Fibroblast of the conjunctiva (primary cell): Measurements from ENCODE around the gene DYRK1A.
"Not testable (repeated sequence)": the region's sequence is repeated elsewhere in the genome, so short reads cannot be mapped to it uniquely, and the experiment has no call there.

ENCODE experiments used
- DNase-seq: peaks from one replicate; pipeline ENCODE4 v3.0.0-alpha.2; 2010; ENCODE audit warnings: low read depth

Gene DYRK1A

DNA sequence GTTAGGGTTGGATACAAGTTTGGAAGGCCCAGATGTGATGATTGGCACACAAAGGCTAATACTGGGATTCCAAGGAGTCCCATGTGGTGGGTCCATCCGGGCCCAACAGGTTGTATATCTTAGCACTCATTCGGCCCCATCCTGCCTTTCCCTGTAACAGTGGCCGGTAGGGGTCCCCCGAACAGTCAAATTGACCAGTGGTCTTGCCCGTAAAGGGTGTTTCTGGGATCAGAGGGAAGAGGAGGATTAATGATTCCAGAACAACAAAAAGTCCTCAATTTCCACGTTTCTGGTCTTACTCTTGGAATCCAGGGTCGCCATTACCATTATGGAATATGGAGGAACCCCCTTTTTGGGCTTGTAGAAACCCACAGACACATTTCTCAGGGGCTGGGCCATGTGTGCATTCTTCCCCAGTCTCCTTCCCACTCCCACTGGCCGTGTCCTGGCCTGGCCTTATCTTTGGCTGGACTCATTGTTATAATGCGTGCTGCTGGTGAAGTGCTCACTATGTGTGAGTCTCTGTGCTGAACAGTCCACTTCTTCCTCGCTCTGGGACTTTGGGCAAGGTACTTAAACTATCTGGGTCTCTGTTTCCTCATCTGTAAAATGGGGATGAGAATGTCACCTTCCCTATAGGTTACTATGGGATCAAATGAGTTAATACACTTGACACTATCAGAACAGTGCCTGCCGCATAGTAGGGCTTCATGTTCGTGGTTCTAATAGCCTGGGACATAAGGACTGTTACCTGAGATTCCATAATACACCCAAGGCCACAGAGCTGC, 161.8 kb downstream of the DYRK1A start:
- DNase-seq: no peak

DNA sequence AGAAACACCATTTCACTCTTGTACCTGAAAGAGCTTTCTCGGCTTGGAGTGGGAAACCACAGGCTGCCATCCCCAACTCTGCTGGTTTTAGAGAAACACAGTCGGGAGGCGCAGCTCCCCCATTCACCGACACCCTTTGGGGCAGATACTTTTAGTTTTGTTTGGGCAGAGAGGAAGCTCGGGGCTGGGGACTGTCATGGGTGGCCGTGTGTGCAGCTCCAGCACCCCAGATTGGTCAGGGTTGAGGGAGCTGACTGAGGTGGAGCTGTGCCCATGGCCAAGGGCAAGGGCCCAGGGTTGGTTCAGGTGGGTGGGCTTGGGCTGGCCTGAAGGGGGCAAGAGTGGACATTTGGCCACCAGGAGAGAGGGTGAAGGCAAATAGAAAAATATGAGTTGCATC, 163.1 kb downstream of the DYRK1A start:
- no peak for DNase-seq

DNA sequence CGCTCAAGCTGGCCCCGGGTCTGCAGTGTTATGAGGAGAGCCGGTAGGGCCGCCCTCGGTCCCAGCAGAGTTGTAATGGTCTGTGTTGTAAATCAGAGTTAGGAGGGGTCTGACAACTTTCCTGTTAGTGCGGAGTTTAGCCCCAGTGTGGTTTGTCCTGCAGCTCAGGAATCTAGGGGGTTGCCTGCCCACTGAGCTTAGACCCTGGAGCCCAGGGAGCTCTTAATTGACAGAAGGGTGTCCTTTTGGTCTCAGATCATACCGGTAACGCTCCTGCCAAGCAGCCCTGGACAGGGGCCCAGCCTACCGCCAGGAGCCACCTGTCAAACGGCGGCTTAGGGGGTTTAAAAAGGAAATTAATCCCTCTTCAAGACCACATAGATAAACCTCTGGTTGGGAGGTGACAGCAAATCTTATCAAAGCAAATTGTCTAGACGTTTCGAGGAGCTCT, 164.4 kb downstream of the DYRK1A start:
- no peak for DNase-seq

DNA sequence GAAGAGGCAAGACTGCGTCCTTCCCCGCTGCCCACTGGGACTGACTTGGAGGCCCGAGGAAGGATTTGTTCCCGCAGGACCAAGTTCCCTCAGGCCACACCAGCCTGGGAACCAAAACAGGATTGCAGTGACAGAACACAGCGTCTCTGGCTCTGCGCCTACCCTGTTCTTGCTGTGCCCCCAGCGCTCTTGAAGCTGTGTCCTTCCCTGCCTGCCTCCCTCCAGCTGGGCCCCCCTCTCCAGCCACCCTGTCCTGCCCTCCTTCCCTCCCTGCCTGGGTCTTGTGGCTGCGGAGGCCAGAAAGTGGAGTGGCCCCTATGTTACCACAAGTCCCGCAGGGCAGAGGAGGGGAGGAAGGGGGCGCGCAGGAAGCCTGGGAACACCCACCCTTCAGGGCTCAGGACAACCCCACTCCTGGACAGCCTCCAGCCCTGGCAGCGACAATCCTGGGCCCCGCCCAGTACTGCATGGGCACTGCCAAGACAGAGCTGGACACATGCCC, 164.9 kb downstream of the DYRK1A start:
- no peak for DNase-seq

DNA sequence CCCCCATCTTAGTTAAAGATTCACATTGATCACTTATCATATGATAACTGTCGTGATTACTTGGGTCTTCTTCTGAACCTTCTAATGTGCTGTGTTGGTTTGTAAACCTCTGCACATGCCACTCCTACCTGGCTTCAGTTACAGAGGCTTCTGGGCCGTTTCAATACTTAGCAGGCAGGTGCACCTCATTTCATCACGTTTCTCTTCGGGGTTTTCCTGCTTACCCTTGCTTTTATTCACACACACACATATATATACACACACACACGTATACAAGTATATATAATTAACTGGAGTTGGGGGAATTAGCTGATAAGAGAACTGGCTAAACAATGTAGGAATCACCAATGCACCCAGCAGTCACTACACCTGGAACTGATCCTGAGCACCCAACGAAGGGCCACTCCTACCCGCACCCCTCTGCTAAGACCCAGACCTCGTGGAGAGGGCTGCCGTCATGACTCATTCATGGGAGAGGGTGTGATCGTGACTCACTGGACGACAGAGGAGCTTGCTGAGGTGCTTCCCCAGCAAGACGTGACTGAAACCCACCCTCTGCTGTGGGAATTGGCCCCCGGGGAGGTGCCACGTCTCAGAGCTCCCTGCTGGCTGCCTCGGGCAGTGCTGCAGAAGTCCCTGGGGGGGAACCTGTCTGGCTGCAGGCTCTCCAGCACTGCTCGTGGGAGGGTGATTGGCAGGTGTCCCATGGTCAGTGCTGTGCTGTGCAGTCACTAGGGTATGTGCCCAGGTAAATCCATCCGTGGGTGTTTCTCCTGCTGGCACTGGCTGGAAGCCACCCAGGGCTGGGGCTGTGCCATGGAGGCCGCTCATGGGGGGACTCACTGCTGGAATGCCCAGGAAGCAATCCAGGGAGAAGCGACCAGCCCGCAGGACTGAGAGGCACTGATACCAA, 166.6 kb downstream of the DYRK1A start:
- no peak for DNase-seq

DNA sequence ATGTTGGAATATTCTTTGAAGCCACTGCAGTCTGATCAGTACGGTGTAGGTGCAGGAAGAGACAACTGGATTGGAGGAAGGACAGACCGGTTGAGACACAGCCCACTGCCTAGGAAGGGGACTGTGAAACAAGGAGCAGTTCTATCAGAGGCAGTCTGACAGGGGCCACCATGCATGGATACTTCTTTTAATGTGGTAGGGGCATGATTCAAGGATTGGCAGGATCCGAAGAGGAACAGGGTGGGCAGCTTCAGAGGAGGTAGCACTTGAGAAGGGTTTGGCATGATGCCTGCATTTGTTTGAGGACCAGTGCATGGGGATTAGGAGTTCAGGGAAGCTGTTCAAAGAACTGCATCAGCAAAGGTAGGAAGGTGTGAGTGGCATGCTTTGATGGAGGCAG, 167.9 kb downstream of the DYRK1A start:
- DNase-seq: no peak

DNA sequence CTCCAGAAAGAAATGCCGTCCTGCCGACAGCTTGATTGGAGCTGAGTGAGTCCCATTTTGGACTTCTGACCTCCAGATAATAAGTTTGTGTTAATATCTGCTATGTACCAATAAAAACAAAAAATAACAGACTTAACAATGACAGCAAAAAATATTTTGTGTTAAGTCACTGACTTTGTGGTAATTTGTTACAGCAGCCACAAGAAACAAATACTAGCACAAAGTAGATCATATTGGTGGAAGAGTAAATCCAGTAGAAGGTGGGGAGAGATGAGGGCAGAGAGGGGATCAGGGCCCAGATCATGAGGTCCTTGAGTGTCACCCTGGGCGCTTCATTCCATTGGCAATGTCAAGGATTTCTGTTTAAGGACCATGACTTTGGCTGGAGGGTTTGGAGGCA, 168.6 kb downstream of the DYRK1A start:
- DNase-seq: no peak

DNA sequence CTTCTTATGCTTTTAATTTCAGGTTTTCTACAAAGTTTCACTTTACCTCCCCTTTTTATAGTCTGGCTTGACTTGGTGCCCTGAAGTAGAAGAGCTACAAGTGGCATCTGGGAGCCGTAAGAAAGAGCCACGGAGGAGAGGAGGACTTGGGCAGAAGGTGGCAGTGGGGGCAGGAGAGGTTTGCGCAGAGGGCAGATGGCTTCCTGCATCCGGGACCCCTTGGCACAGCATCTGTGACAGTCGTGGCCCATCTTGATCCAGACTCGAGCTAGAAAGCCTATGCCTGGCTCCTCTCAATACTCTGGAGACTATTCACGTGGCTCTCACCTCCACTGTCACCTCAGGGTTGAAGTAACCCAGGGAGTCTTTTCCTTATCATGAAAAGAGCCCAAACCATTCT, 169.1 kb downstream of the DYRK1A start:
- DNase-seq: no peak

DNA sequence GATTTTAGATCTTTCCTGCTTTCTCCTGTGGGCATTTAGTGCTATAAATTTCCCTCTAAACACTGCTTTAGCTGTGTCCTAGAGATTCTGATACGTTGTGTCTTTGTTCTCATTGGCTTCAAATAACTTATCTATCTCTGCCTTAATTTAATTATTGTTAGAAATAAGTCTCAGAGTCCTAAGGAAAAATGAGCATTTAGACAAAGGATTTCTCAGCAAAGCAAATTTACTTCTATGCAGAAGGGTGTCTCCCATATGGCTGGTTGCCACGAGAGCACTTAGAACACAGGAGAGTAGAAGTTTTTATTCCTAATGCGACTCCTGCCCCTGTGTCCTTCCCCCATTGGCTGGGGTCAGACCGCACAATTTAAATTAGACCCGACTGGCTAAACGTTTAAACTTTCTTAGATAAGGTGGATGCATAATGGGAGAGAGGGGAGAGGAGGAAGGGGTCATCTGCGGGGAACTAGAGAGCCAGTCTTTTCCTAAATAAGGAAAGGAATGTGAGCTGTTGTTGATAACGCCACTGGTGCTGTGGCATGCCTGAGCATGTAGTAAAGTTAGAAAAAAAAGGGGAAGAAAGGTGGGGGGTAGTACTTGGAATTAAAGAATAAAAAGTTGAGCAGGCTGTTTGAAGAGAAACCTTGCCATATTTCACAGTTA, 170.2 kb downstream of the DYRK1A start:
- DNase-seq: no peak

DNA sequence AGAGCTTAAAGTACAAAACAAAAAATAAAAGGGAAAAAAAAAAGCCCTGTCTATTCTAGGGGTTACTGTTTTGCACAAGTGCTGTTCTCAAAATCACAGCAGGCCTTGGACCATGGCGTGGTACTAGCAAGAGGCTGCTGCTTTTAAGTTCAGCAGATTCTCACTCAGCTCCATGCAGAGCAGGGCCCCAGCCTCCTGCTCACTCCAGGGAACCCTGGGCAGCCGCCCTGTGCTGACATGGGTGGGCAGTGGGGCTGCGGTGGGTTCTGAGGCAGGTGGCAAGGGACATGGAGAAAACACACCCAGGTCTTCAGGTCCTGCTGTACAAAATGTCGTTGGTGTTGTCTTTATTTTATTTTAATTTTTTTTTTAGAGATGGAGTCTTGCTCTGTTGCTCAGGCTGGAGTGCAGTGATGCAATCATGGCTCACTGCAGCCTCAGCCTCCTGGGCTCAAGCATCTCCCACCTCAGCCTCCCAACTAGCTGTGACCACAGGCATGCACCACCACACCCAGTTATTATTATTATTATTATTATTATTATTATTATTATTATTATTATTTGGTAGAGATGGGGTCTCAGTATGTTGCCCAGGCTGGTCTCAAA, 170.9 kb downstream of the DYRK1A start:
- DNase-seq: no peak

DNA sequence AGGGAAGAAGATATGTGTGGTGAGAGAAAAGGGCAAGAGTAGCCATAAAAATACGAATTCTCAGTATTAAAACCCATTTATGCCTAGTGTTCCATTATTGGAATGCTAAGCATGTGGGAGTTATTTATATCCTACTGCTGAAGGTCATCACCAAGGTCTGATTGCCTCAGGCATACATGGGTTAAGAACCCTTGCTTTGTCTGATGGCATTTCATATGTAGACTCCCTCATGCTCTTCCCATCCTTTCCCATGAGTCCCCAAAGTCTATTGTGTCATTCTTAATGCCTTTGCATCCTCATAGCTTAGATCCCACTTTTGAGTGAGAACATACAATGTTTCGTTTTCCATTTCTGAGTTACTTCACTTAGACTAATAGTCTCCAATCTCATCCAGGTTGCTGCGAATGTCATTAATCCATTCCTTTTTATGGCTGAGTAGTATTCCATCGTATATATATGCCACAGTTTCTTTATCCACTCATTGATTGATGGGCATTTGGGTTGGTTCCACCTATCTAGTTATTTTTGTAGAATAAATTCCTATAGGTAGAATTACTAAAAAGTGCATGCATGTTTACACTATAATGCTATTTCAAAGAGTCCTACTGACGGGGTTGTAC, 172.5 kb downstream of the DYRK1A start:
- no peak for DNase-seq

DNA sequence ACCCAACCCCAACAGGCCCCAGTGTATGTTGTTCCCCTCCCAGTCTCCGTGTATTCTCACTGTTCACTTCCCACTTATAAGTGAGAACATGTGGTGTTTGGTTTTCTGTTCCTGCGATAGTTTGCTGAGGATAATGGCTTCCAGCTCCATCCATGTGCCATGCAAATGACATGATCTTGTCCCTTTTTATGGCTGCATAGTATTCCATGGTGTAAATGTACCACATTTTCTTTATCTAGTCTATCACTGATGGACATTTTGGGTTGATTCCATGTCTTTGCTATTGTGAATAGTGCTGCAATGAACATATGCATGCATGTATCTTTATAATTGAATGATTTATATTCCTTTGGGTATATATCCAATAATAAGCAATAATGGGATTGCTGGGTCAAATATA, 174.6 kb downstream of the DYRK1A start:
- not testable (repeated sequence) for DNase-seq

DNA sequence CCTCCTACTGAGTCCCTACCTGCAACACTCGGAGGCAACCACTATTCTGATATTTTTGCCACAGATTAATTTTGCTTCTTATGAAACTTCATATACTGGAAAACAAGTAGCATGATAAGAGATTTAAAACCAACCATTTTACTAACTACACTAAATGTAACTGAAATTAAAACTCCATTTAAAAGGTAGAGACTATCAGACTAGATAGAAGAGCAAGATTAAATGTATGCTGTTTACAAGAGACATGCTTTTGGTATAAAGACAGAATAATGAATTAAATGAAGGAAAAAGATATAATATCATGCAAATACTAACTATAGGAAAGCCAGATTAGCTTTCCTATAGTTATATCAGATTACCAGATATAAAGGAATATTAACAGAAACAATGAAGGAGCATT, 175.9 kb downstream of the DYRK1A start:
- DNase-seq: no peak

DNA sequence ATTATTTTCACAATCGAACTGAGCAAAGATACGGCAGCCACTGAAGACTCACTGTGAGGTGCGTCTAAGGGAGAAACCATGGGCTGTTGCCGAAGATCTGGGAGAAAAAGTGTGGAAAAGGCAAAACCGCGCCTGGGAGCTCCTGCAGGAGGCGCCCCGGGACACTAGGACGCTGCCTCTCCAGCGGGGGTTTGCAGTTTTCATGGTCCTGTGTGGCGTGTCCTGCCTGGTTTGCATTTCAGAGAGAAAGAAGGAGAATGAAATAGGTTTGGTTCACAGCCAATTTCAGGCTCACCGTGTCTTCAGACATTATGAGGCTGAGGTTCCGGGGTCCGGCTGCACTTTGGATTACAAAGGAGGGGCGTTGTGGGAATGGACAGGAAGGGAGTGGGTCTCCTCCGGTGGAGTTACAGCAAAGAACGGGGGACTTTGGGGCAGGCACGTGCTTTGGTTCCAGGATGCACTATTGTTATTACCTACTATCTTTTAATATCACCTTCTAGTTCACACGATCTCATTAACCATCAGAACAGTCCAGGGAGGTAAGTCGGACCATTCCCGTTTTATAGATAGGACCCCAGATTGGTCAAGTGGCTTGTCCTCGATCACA, 179.8 kb downstream of the DYRK1A start:
- DNase-seq: no peak

DNA sequence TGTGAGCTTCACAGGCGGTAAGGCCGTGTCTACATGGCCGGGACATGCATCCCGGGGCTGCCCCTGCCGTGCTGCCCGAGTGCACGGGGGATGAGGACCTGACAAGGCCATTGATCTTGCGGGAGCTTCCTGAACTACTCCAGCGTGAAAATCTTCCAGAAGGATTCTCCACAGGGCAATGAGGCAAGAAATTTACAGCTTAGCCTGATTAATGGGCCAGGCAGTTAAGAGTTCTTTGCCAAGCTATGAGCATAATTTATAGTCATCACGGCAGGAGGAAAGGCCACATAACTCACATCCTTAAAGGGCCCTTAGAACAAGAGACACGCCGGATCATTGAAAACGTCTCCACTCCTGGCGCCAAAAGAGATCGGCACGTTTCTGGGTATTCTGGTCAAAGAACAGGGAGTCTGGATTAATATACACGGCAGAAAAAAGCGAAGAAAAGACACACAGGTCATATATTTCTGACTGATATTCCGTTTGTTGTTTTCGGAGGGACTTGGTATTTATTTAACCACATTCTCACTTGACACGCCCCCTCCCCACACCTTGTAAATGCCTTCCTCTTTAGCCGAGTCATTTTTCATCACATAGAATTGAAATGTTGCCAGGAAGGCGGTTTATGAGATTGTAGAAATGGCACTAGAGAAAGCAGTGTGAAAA, 180.5 kb downstream of the DYRK1A start:
- no peak for DNase-seq

DNA sequence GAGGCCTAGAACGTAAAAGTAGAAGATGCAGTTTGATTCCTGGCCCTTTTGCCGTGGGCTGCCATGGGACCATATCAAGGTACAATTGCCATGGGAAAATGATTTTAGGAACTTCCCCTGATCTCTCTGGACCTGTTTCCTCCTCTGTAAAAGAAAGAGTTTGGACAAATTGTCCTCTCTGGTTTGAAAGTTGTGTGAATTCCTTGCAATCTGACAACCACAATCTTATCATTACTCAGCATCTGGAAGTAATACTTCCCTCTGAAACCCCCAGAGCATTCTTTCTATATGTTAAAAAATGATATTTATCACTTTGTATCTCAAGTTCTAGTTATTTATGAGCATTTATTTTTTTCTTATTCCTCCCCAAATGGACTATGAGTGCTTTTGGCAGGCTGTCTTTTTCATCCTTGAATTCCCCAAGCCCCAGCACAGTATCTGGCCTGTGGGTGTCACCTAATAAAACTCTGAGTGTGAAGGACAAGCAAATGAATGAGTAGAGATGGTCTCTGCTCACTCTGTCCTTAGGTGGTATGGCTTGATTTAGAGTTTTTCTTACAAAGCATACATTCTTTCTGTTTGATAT, 181.1 kb downstream of the DYRK1A start:
- DNase-seq: no peak

DNA sequence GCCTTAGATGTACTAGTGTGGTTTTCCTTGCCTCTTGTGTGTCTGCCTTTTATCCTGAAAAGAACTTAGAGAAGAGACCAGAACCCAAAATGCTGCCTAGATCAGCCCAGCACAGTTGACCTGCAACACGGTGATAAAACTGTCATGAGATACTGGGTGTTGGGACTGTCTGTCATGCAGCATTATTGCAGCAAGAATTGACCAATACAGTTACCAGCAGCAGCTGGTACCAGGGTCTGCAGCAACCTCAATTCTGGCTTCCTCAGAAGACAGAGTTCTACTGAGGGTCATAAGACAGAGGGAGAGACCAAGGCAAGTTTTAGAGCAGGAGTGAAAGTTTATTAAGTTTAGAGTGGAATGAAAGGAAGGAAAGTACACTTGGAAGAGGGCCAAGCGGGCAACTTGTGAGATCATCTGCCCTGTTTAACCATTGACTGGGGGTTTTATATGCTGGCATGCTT, 182.0 kb downstream of the DYRK1A start:
- DNase-seq: no peak

DNA sequence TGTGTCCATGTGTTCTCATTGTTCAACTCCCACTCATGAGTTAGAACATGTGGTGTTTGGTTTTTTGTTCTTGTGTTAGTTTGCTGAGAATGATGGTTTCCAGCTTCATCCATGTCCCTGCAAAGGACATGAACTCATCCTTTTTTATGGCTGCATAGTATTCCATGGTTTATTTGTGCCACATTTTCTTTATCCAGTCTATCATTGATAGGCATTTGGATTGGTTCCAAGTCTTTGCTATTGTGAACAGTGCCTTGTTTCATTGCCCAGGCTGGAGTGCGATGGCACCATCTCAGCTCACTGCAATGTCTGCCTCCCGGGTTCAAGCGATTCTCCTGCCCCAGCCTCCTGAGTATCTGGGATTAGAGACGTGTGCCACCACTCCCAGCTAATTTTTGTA, 183.2 kb downstream of the DYRK1A start:
- DNase-seq: not testable (repeated sequence)

DNA sequence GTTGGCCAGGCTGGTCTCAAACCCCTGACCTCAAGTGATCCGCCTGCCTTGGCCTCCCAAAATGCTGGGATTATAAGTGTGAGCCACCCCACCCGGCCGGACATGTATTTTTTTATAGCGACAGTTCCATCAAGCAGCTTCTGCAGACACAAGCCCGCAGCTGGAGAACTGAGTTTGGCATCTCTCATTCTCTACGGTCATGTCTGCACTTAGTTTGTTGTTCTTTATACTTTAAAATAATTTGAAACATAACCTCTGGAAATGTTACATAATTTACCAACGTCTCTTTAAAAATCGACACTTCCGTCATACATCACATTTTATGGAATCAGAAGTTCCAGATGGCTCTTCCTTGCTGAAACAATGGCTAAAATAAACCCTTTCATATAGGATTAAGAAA, 183.6 kb downstream of the DYRK1A start:
- no peak for DNase-seq
